IPS DF 4.7 (cell line): ENCODE measurements around the gene ADPRS.
A peak's percentile ranks its signal among the peaks of the same experiment; 100 is the strongest.

Experiments
- DNase-seq: peaks from one replicate; pipeline ENCODE4 v3.0.0-alpha.2; 2013; ENCODE audit warnings: low spot score; ENCODE audit errors: extremely low read depth

ADPRS gene

GRCh38 chr1:36087233-36088123 is 1.2 kb upstream of the ADPRS start:
- DNase-seq: no peak

GRCh38 chr1:36088265-36088576 is 471 bp upstream of the ADPRS start:
- DNase-seq: no peak

GRCh38 chr1:36089393-36090121 is 865 bp downstream of the ADPRS start:
- DNase-seq: no peak

GRCh38 chr1:36091141-36091540 is 2.4 kb downstream of the ADPRS start:
- no peak for DNase-seq

- DNase-seq: no peak
Observed at GRCh38 chr1:36091698-36092097, 3.0 kb downstream of the ADPRS start.

- DNase-seq: no peak
Observed at GRCh38 chr1:36092166-36092797, 3.6 kb downstream of the ADPRS start.

- no peak for DNase-seq
Observed at GRCh38 chr1:36092798-36093185, 4.1 kb downstream of the ADPRS start.

- DNase-seq: no peak
Observed at GRCh38 chr1:36093226-36093625, 4.5 kb downstream of the ADPRS start.

- DNase-seq: no peak
Observed at GRCh38 chr1:36093929-36094328, 5.2 kb downstream of the ADPRS start.

- no peak for DNase-seq
Observed at GRCh38 chr1:36094621-36095061, 5.9 kb downstream of the ADPRS start.

GRCh38 chr1:36095760-36096405 is 7.2 kb downstream of the ADPRS start:
- DNase-seq: no peak

- no peak for DNase-seq
Observed at GRCh38 chr1:36096500-36097432, 8.1 kb downstream of the ADPRS start.

GRCh38 chr1:36097693-36098585 is 9.2 kb downstream of the ADPRS start:
- DNase-seq: no peak

- no peak for DNase-seq
Observed at GRCh38 chr1:36098650-36099365, 10.1 kb downstream of the ADPRS start.

- peak; percentile 64 for DNase-seq
Observed at GRCh38 chr1:36099681-36100341, 11.1 kb downstream of the ADPRS start.

GRCh38 chr1:36100376-36100775 is 11.7 kb downstream of the ADPRS start:
- DNase-seq: no peak

GRCh38 chr1:36101546-36101945 is 12.9 kb downstream of the ADPRS start:
- no peak for DNase-seq

- DNase-seq: no peak
Observed at GRCh38 chr1:36106269-36106668, 17.6 kb downstream of the ADPRS start.
